HG03139 (cell line): ENCODE measurements around the gene PRDM11.
"Not testable (repeated sequence)": the region's sequence is repeated elsewhere in the genome, so short reads cannot be mapped to it uniquely, and the experiment has no call there.

ENCODE experiments used
- ATAC-seq: cut with Tn5 transposase; IDR thresholded peaks from one replicate; pipeline ENCODE4 v1.9.1; 2021; ENCODE audit not compliant: unreplicated experiment

PRDM11 gene

GRCh38 chr11:45146072-45147016 is at the start of gene PRDM11:
TSS of gene PRDM11 (plus strand) at chr11:45146639. CDS start at chr11:45181767, 35,128 bp downstream.
- ATAC-seq: peak; percentile 25

GRCh38 chr11:45097721-45098493 is 48.5 kb upstream of the PRDM11 start:
- no peak for ATAC-seq

- ATAC-seq: no peak
Measured at GRCh38 chr11:45098929-45099328, 47.5 kb upstream of the PRDM11 start.

GRCh38 chr11:45100339-45100738 is 46.1 kb upstream of the PRDM11 start:
- ATAC-seq: no peak

GRCh38 chr11:45102361-45102809 is 44.1 kb upstream of the PRDM11 start:
- ATAC-seq: no peak

GRCh38 chr11:45102810-45103621 is 43.4 kb upstream of the PRDM11 start:
- peak; percentile 49 for ATAC-seq

- no peak for ATAC-seq
Measured at GRCh38 chr11:45104006-45104789, 42.2 kb upstream of the PRDM11 start.

GRCh38 chr11:45104790-45105084 is 41.7 kb upstream of the PRDM11 start:
- no peak for ATAC-seq

- no peak for ATAC-seq
Measured at GRCh38 chr11:45105233-45105983, 41.0 kb upstream of the PRDM11 start.

- no peak for ATAC-seq
Measured at GRCh38 chr11:45105984-45106375, 40.5 kb upstream of the PRDM11 start.

- ATAC-seq: no peak
Measured at GRCh38 chr11:45106440-45106839, 40.0 kb upstream of the PRDM11 start.

- ATAC-seq: no peak
Measured at GRCh38 chr11:45107029-45107428, 39.4 kb upstream of the PRDM11 start.

GRCh38 chr11:45108070-45109064 is 38.1 kb upstream of the PRDM11 start:
- ATAC-seq: no peak

- no peak for ATAC-seq
Measured at GRCh38 chr11:45109400-45109799, 37.0 kb upstream of the PRDM11 start.

GRCh38 chr11:45110562-45110961 is 35.9 kb upstream of the PRDM11 start:
- ATAC-seq: no peak

GRCh38 chr11:45113807-45114206 is 32.6 kb upstream of the PRDM11 start:
- no peak for ATAC-seq

- ATAC-seq: not testable (repeated sequence)
Measured at GRCh38 chr11:45127836-45128235, 18.6 kb upstream of the PRDM11 start.

GRCh38 chr11:45133878-45134277 is 12.6 kb upstream of the PRDM11 start:
- ATAC-seq: no peak
